ENCODE data around the gene TMEM39A. TPM values are rescaled to one million over a fixed set of nuclear protein-coding genes. Genes with fewer than 3 reads are reported as not detected.

Gene TMEM39A
- total RNA-seq, 1 donor from 2014 or later = 12.2 TPM

- intact Hi-C loops (cut with micrococcal nuclease) = no loop called here
- no peak for TF ChIP-seq CTCF (IDR thresholded peaks at IDR 0.05; ENCODE audit: borderline replicate concordance)
- Histone ChIP-seq H3K36me3 (peaks cover 72% of the 10 kb centered on the region), H3K9me3 (replicated peaks) (no peaks in the 10 kb centered on the region), H3K4me3 (no peak overlapping the region), H3K4me1 (peaks cover 29% of the 10 kb centered on the region), H3K27ac (replicated peaks) (no peak overlapping the region), H3K27me3 (ENCODE audit: low read depth) (no peaks in the 10 kb centered on the region)
- DNase-seq = no peak
Observed at GRCh38 chr3:119413603-119414280, 49.7 kb downstream of the TMEM39A start.

- no peak for TF ChIP-seq CTCF (IDR thresholded peaks at IDR 0.05; ENCODE audit: borderline replicate concordance)
- Histone ChIP-seq H3K36me3 (peaks cover 88% of the 10 kb centered on the region), H3K27ac (replicated peaks) (no peak overlapping the region), H3K27me3 (ENCODE audit: low read depth) (no peaks in the 10 kb centered on the region), H3K9me3 (replicated peaks) (no peaks in the 10 kb centered on the region), H3K4me3 (no peak overlapping the region), H3K4me1 (peaks cover 10% of the 10 kb centered on the region)
- no peak for DNase-seq
- intact Hi-C loops (cut with micrococcal nuclease) = no loop called here
Observed at GRCh38 chr3:119409844-119410243, 53.6 kb downstream of the TMEM39A start.

DNA sequence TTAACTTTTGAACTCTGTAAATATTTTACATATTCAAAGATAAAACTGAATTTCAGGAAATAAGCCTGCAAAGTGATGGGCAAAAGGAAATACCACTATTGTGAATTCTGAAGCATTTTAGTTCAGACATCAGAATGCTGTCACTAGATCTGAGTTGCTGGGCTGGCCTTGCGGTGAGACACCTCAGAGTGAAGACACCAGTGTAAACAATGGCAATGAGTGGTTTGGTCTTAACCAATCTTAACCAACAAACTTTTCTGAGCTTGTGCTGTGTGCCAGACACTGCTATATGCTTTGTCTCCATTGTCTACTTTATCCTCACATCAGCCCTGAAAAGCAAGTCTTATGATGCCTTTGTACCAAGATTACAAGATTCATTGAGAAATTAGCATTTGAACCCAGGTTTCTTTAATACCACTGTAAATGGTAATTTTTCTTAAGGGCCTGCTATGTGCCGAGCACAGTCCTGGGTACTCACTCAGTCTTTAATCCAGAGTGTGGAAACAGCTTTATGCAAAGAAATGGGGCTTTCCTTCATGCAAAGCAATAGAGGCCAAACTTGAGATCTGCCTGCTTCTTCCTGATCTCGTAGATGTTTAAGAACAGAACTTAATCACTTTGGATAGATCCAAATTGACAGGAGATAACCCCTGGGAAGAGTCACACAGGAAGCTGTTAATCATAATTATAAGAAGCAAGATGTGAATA lies 55.0 kb downstream of the TMEM39A start:
- Histone ChIP-seq H3K4me3 (no peak overlapping the region), H3K27ac (replicated peaks) (no peak overlapping the region), H3K9me3 (replicated peaks) (no peaks in the 10 kb centered on the region), H3K4me1 (peaks cover 11% of the 10 kb centered on the region), H3K27me3 (ENCODE audit: low read depth) (no peaks in the 10 kb centered on the region), H3K36me3 (peaks cover 81% of the 10 kb centered on the region)
- no peak for TF ChIP-seq CTCF (IDR thresholded peaks at IDR 0.05; ENCODE audit: borderline replicate concordance)
- intact Hi-C loops (cut with micrococcal nuclease) = no loop called here
- no peak for DNase-seq

- Histone ChIP-seq H3K9me3 (replicated peaks) (no peaks in the 10 kb centered on the region), H3K36me3 (peaks cover 85% of the 10 kb centered on the region), H3K4me3 (no peak overlapping the region), H3K4me1 (peaks cover 11% of the 10 kb centered on the region), H3K27me3 (ENCODE audit: low read depth) (no peaks in the 10 kb centered on the region), H3K27ac (replicated peaks) (no peak overlapping the region)
- intact Hi-C loops (cut with micrococcal nuclease) = no loop called here
- no peak for DNase-seq
- no peak for TF ChIP-seq CTCF (IDR thresholded peaks at IDR 0.05; ENCODE audit: borderline replicate concordance)
Observed at GRCh38 chr3:119405315-119405714, 58.1 kb downstream of the TMEM39A start.

DNA sequence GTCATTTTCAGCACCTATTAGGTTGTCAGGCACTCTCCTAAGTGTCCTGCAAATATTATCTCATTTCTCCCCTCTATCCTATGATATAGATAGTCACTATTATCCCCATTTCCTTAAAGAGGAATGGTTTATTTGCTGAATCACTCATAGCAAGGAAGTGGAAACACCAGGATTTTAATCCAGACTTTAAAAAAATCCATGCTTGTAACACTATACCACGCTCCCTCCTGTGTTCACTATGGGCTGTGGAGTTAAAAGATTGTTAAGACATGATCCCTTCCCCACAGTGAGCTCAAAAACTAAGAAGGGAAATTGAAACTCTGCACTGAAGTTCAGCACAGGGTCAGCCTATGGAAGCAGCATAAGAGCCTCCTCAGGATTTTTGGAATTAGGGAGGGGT lies 60.2 kb downstream of the TMEM39A start:
- intact Hi-C loops (cut with micrococcal nuclease) = no loop called here
- Histone ChIP-seq H3K4me1 (peaks cover 11% of the 10 kb centered on the region), H3K4me3 (no peak overlapping the region), H3K9me3 (replicated peaks) (no peaks in the 10 kb centered on the region), H3K27ac (replicated peaks) (no peak overlapping the region), H3K36me3 (peaks cover 85% of the 10 kb centered on the region), H3K27me3 (ENCODE audit: low read depth) (no peaks in the 10 kb centered on the region)
- no peak for DNase-seq
- no peak for TF ChIP-seq CTCF (IDR thresholded peaks at IDR 0.05; ENCODE audit: borderline replicate concordance)

Data from left ventricle myocardium inferior (tissue), 1 donor.